AG04449 (cell line): Measurements from ENCODE around the gene EFL1.
"Not testable (repeated sequence)": the region's sequence is repeated elsewhere in the genome, so short reads cannot be mapped to it uniquely, and the experiment has no call there.

Experiments used
- CTCF ChIA-PET: fragments of 350-600 bp; formaldehyde crosslinking; extraction: SDS; loops from one replicate; lab custom pipeline; 2021; ENCODE audit warnings: antibody characterized with exemption; lab: Yijun Ruan, JAX
- POLR2A ChIA-PET: fragments of 400-600, 350-600 bp; formaldehyde crosslinking; extraction: SDS; loops from one replicate; lab custom pipeline; 2020; ENCODE audit warnings: antibody characterized with exemption, inconsistent platforms; lab: Yijun Ruan, JAX
- DNase-seq: peaks from one replicate; pipeline ENCODE4 v3.0.0-alpha.2; 2010; ENCODE audit warnings: low read depth, low spot score
- H3K4me3 ChIP-seq: 2 replicates; pipeline ENCODE4 v1.5.1; 2011; ENCODE audit warnings: low read depth, mild to moderate bottlenecking, control low read depth, low read length
- TF ChIP-seq, protein P1 (sequence below): IDR thresholded peaks from one replicate; pipeline ENCODE4 v1.5.1; 2011; ENCODE audit warnings: mild to moderate bottlenecking, moderate library complexity, low read length, control low read depth, inconsistent platforms; ENCODE audit not compliant: insufficient read depth; ENCODE audit errors: missing control alignments

EFL1 gene

DNA sequence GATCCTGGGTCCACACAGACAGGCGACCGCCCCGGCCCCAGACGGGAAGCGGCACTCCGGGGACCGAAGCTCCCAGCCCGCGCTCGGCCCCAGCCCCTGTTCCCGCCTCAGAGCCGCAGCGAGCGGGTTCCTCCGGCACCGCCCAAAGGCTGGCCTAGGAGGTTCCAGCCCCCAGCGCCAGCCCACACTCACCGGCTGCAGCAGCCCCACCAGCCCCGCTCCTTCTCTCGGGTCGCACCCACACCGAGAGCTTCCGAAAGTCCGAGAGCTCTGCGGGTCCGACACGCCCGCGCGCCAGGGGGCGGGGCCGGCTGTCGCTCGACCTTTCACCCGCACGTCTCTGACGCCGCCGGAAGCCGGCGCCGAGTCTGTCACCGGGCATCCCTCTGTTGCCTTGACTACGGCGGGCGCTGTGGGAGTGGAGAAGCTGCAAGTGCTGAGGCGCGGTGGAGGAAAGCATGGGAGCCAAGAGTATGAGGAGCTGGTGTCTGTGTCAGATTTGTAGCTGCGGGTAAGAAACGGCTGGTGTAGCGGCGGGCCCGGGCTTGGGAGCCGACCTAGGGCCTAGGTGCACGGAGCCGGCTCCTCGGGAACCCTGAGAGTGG lies at the start of gene EFL1, which contains the start of gene SAXO2:
EFL1 (minus strand) TSS at position 313 of the 605 bp plus-strand sequence. CDS start 956 bp downstream, outside the sequence.
SAXO2 (plus strand) TSS at position 397 of the 605 bp plus-strand sequence; CDS start at position 459, 62 bp downstream.
- POLR2A ChIA-PET, result interaction anchor here (0.7 to 1.4 kb wide), 2 partner anchors 217 to 1125 kb away, joined by 3 to 5 read pairs; partner anchors contain the start of gene MEX3B
- H3K4me3 ChIP-seq, result peak within 1 kb of the TSS; percentile 79

DNA sequence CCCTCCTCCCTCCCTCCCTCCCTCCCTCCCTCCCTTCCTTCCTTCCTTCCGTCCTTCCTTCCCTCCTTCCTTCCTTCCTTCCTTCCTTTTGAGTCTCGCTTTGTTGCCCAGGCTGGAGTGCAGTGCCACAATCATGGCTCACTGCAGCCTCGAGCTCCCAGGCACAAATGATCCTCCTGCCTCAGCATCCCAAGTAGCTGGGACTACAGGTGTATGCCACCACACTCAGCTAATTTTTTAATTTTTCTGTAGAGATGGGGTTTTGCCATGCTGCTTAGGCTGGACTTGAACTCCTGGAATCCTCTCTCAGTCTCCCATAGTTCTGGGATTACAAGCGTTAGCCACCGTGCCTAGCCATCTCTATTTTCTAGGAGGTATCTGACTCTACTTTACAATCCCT lies 48.8 kb upstream of the EFL1 start:
- POLR2A ChIA-PET, DNase-seq, H3K4me3 ChIP-seq, CTCF ChIA-PET: not testable (repeated sequence)

More for the DNA sequence above, at the start of gene EFL1, which contains the start of gene SAXO2:
- no peak for DNase-seq
- CTCF ChIA-PET, result interaction anchor here (1.2 kb wide), 1 partner anchor 19 kb away, joined by 7 read pairs; no protein-coding TSS in a partner anchor
- TF ChIP-seq, protein P1, sequence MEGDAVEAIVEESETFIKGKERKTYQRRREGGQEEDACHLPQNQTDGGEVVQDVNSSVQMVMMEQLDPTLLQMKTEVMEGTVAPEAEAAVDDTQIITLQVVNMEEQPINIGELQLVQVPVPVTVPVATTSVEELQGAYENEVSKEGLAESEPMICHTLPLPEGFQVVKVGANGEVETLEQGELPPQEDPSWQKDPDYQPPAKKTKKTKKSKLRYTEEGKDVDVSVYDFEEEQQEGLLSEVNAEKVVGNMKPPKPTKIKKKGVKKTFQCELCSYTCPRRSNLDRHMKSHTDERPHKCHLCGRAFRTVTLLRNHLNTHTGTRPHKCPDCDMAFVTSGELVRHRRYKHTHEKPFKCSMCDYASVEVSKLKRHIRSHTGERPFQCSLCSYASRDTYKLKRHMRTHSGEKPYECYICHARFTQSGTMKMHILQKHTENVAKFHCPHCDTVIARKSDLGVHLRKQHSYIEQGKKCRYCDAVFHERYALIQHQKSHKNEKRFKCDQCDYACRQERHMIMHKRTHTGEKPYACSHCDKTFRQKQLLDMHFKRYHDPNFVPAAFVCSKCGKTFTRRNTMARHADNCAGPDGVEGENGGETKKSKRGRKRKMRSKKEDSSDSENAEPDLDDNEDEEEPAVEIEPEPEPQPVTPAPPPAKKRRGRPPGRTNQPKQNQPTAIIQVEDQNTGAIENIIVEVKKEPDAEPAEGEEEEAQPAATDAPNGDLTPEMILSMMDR, result no peak

DNA sequence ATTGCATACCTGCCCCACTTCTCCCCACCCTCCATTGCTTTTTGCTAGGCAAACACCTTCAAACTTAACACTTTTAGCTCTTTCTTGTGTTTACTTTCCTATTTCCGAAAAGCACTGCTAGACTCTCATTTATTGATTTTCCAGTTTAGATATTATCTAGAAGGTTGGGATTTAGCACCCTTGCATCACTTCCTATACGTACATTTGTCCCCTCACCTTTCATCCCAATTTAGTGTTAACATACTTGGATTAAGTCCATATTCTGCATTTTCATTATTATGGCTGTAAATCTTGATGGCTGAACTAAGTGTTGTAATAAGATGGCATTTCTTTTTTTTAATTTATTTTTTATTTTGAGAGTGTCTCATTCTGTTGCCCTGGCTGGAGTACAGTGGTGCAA lies 47.3 kb upstream of the EFL1 start:
- CTCF ChIA-PET, result no interaction called here
- POLR2A ChIA-PET, result no interaction called here
- TF ChIP-seq, protein P1, result no peak
- DNase-seq, result no peak
- no peak overlapping the region for H3K4me3 ChIP-seq

DNA sequence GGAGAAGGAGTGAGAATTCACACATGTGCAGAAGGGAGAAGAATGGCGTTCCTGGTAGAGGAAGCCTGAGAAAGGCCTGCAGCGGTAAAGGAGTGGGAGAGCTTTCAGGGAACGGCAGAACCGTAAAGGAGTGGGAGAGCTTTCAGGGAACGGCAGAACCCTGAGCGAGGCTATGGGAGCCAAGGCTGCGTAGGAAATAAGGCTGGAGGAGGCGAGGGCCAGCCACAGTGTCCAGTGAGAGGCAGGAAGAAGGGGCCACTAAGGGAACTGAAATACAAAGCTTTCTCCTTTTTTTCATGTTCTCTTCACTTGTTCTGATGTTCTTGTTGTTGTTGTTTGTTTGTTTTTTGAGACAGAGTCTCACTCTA lies 45.2 kb upstream of the EFL1 start:
- POLR2A ChIA-PET, result no interaction called here
- TF ChIP-seq, protein P1, result no peak
- DNase-seq, result no peak
- no peak overlapping the region for H3K4me3 ChIP-seq
- CTCF ChIA-PET, result interaction anchor here (1.3 kb wide), 1 partner anchor 27 kb away, joined by 4 read pairs; no protein-coding TSS in a partner anchor

GRCh38 chr15:82306791-82307713 lies 44.5 kb upstream of the EFL1 start:
- TF ChIP-seq, protein P1, result no peak
- H3K4me3 ChIP-seq, result no peak overlapping the region
- POLR2A ChIA-PET, result no interaction called here
- no peak for DNase-seq
- CTCF ChIA-PET, result interaction anchor here (1.3 kb wide), 1 partner anchor 27 kb away, joined by 4 read pairs; no protein-coding TSS in a partner anchor

DNA sequence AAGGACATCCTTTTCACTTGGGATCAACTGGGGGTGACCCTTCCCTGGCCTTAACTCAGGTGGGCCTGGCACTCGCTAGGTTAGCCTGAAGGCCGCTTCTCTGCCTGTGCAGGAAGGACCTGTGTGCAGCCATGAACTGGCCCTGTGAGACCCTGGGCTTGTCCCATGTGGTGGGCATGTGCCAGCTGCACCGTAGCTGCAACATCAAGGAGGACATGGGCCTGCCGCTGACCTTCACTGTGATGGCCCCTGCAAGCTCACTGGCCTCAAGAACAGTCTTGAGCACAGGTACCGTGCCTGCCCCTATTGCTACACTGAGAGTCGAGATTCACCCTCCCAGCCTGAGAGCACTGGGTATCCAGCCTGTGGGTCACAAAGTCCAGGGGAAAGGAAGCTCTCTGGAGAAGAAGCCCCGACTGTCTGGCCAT lies 43.1 kb upstream of the EFL1 start:
- ChIA-PET CTCF (no interaction called here), POLR2A (no interaction called here)
- TF ChIP-seq, protein P1, result no peak
- DNase-seq, result no peak
- no peak overlapping the region for H3K4me3 ChIP-seq
